GM12873 (cell line): ENCODE results near the gene KRT76.

Experiments used
- TF ChIP-seq, protein P1 (sequence below): IDR thresholded peaks from 2 replicates; pipeline ENCODE4 v1.5.1; 2012; ENCODE audit warnings: low read depth, mild to moderate bottlenecking, moderate library complexity, low read length, control low read depth; ENCODE audit not compliant: insufficient read depth; ENCODE audit errors: missing control alignments

Gene KRT76

DNA sequence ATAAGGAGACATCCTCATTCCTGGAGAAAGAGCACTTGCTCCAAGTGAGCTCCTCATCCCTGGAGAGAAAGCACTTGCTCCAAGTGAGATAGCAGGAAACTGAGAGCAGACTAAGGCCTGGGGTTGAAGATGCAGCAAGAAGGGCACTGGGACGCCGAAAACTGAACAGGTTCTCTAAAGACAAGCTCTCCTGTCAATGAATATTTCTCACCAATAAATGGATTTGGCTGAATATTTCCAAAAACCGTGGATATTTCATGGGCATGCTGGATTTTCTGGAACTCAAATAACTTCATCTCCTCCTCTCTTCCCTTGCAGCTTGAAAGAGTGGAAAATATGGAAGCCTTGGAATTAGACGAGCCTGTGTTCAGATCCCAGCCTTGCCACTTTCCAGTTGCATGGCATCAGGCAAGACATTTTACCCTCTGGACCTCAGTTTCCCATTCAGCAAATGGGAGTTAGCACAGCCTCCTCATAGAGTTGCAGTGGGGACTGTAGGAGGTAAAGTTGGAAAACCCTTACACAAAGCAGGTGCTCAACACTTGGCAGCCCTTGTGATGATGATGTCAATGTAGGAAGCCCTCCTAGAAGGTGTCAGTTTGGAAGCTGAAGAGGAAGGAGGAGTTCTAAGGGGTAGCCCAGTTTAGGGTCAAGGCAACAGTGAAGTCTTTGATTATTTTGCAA is 4.4 kb upstream of the KRT76 start:
- TF ChIP-seq, protein P1, sequence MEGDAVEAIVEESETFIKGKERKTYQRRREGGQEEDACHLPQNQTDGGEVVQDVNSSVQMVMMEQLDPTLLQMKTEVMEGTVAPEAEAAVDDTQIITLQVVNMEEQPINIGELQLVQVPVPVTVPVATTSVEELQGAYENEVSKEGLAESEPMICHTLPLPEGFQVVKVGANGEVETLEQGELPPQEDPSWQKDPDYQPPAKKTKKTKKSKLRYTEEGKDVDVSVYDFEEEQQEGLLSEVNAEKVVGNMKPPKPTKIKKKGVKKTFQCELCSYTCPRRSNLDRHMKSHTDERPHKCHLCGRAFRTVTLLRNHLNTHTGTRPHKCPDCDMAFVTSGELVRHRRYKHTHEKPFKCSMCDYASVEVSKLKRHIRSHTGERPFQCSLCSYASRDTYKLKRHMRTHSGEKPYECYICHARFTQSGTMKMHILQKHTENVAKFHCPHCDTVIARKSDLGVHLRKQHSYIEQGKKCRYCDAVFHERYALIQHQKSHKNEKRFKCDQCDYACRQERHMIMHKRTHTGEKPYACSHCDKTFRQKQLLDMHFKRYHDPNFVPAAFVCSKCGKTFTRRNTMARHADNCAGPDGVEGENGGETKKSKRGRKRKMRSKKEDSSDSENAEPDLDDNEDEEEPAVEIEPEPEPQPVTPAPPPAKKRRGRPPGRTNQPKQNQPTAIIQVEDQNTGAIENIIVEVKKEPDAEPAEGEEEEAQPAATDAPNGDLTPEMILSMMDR = no peak

DNA sequence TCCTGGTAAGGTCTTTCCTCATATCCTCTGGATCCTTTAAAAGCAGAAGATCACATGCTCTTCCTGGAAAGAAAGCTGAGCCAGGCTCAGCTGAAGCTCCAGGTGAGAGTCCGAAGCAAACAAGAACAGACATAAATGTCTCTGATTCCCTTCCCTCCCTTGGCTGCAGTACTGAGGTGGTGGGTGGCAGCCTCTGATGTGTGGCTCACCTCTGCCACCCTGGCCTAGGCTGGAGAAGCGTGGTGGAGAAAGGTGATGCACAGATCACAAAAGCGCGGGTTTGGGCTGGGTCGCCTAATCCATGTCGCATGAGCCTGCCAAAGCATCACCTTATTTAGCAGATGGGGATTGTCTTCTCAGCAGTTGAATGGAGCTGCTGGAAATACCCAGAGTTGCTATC is 2.8 kb upstream of the KRT76 start:
- TF ChIP-seq, protein P1 = no peak

DNA sequence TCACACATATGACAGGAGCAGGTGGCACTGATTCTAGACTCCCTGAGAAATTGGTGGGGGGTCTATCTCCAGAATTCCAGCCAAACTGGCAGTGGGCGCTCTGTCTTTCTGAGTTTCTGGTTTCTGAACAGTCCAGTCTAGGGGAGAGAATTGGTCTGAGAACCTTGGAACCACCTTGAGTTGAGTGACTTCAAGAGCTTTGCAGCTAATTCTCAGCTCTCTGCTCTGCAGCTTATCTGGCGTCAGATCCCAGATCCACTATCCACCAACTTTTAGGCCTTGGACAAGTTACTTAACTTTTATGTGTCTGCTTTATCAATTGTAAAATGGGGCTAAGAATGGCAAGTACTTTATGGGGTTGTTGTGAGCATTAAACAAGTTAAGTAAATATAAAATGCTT is 1.7 kb upstream of the KRT76 start:
- TF ChIP-seq, protein P1 = no peak

DNA sequence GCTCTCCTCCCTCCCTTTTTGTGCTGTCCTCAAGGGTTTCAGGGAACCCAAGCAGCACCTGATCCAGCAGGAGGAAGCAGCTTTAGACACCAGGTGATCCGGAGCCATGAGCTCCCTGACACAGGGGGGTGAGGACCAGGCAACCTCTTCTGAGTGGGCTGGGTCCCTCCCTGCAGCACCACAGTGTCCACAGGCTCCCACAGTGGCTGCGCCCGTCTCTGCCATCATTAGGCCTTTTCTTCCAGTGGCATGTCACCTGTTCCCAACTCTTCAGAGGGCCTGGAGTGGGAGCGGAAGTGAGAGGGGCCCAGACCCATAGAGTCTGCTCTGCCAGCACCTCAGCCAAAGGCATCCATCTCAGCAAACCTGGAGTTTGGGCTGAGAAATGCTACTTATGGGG is 421 bp upstream of the KRT76 start:
- TF ChIP-seq, protein P1 = no peak

DNA sequence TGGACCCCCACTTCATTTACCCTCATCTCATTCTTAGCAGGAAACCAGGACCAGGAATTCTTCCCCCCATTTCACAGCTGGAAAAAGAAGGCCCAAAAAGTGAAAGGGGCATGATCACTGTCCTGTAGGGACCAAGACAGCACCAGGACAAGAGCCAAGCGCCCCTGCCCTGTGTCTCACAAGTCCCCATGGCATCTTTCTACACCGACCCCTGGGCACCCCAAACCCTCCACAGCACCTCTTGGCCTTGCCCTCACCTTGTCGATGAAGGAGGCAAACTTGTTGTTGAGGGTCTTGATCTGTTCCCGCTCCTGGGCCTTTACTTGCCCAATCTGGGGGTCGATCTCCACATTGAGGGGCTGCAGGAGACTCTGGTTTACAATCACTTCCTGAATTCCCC is 710 bp downstream of the KRT76 start:
- TF ChIP-seq, protein P1 = no peak

- TF ChIP-seq, protein P1 = no peak
These were observed 2.4 kb downstream of the KRT76 start for GRCh38 chr12:52774629-52775250.

DNA sequence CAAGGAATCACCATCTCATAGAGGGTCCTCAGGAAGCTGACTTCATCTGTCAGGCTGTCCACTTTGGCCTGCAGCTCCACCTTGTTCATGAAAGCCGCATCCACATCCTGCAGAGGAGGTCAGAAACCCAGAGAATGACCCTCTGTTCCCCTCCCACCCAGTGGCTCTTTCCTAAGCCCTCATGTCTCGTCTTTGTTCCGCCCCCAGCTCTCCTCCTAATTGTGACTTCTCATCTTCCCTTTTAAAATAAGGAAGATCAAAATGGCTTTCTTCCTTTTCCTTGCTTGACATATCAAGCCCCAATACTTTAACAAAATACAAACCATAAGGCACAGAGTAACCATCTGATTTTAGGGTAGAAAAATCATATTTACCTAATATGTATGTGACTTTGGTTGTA is 4.4 kb downstream of the KRT76 start:
- TF ChIP-seq, protein P1 = no peak
